LNCAP (cell line): ENCODE data around the gene ABCB6.

Experiments
- CTCF ChIP-seq: fragments of 450-650 bp; IDR thresholded peaks from 2 replicates; pipeline ENCODE4 v1.5.1; 2017; ENCODE audit warnings: mild to moderate bottlenecking

Gene ABCB6

GRCh38 chr2:219207884-219208740 is 10.6 kb downstream of the ABCB6 start:
- TF ChIP-seq CTCF = no peak

DNA sequence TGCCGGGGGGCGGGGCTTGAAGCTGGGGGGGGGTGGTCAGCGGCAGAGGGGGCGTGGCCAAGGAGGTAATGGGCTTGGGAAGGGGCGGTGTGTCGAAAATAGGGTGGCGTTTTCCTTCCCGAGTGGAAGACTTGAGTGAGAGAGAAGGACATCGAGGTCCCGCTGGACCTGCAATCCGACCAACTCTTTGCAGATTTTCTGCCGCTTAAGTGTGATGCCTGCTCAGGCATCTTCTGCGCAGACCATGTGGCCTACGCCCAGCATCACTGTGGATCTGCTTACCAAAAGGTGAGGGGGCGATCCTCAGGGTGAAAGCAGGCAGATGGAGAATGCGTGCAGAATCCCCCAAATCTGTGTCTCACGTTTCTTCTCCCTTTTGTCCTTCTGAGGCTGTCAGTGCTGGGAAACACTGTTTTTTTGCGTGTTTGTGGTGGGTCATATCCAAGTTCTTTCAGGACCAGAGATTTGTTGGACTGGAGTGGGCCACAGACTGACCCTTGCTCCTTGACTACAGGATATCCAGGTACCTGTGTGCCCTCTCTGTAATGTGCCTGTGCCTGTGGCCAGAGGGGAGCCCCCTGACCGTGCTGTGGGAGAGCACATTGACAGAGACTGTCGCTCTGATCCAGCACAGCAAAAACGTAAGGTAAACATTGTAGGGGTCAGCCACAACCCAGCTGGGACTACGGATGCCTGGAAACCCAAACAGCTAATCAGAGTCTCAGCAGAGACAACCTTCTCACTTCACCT is 11.4 kb downstream of the ABCB6 start:
- no peak for TF ChIP-seq CTCF

- no peak for TF ChIP-seq CTCF
Measured at GRCh38 chr2:219206328-219207133, 12.2 kb downstream of the ABCB6 start, which contains the start of gene ZFAND2B. TSS of gene ZFAND2B (plus strand) at chr2:219206782. CDS start at chr2:219206988, 206 bp downstream.

GRCh38 chr2:219205981-219206327 is 12.8 kb downstream of the ABCB6 start:
- TF ChIP-seq CTCF = no peak

DNA sequence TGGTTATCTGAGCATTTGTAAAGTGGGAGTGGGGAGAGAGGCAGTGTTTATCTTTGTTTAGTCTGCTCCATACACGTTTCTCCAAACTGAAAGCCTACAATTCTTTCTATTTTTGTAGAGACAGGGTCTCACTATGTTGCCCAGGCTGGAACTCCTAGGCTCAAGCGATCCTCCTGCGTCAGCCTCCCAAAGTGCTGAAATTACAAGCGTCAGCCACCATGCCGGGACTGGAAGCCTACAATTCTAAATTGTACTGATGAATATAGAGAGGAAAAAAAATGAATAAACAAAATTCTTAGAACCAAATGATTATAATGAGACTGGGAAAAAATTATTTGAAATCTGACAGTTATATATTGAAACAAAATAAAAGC is 13.6 kb downstream of the ABCB6 start:
- TF ChIP-seq CTCF = no peak

- no peak for TF ChIP-seq CTCF
Measured at GRCh38 chr2:219204425-219205164, 14.2 kb downstream of the ABCB6 start.
